ENCODE measurements around the gene AMN1.

The AMN1 gene

GRCh38 chr12:31728917-31729640 lies at the start of gene AMN1 (continued):
- no peak for TF ChIP-seq PRDM2 (tag by site-specific recombination; IDR thresholded peaks at IDR 0.05; ENCODE audit: borderline replicate concordance)
- TF ChIP-seq, protein P1, sequence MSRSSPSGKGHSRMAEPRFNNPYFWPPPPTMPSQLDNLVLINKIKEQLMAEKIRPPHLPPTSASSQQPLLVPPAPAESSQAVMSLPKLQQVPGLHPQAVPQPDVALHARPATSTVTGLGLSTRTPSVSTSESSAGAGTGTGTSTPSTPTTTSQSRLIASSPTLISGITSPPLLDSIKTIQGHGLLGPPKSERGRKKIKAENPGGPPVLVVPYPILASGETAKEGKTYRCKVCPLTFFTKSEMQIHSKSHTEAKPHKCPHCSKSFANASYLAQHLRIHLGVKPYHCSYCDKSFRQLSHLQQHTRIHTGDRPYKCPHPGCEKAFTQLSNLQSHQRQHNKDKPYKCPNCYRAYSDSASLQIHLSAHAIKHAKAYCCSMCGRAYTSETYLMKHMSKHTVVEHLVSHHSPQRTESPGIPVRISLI (tag by site-specific recombination; IDR thresholded peaks at IDR 0.05): no peak
- peak; percentile 84 for TF ChIP-seq ZBTB20 (tag by site-specific recombination; IDR thresholded peaks at IDR 0.05)
- TF ChIP-seq ZNF114 (tag by site-specific recombination; IDR thresholded peaks at IDR 0.05): no peak
- TF ChIP-seq GLI2 (tag by site-specific recombination; IDR thresholded peaks at IDR 0.05; ENCODE audit: borderline replicate concordance, low read depth): no peak
- TF ChIP-seq ZNF701 (tag by site-specific recombination; IDR thresholded peaks at IDR 0.05): no peak
- TF ChIP-seq KLF8 (tag by site-specific recombination; IDR thresholded peaks at IDR 0.05): peak; percentile 94
- TF ChIP-seq ZNF791 (tag by site-specific recombination; IDR thresholded peaks at IDR 0.05): no peak
- no peak for TF ChIP-seq BCL11B (tag by site-specific recombination; IDR thresholded peaks at IDR 0.05; ENCODE audit: low read depth)
- TF ChIP-seq ZNF311 (tag by site-specific recombination; IDR thresholded peaks at IDR 0.05; ENCODE audit: borderline replicate concordance): no peak
- TF ChIP-seq, protein P2, sequence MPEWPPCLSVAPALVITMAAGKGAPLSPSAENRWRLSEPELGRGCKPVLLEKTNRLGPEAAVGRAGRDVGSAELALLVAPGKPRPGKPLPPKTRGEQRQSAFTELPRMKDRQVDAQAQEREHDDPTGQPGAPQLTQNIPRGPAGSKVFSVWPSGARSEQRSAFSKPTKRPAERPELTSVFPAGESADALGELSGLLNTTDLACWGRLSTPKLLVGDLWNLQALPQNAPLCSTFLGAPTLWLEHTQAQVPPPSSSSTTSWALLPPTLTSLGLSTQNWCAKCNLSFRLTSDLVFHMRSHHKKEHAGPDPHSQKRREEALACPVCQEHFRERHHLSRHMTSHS (tag by site-specific recombination; IDR thresholded peaks at IDR 0.05): no peak
- TF ChIP-seq, protein P3, sequence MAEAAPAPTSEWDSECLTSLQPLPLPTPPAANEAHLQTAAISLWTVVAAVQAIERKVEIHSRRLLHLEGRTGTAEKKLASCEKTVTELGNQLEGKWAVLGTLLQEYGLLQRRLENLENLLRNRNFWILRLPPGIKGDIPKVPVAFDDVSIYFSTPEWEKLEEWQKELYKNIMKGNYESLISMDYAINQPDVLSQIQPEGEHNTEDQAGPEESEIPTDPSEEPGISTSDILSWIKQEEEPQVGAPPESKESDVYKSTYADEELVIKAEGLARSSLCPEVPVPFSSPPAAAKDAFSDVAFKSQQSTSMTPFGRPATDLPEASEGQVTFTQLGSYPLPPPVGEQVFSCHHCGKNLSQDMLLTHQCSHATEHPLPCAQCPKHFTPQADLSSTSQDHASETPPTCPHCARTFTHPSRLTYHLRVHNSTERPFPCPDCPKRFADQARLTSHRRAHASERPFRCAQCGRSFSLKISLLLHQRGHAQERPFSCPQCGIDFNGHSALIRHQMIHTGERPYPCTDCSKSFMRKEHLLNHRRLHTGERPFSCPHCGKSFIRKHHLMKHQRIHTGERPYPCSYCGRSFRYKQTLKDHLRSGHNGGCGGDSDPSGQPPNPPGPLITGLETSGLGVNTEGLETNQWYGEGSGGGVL (tag by site-specific recombination; IDR thresholded peaks at IDR 0.05): no peak
- TF ChIP-seq REPIN1 (tag by site-specific recombination; IDR thresholded peaks at IDR 0.05; ENCODE audit: low read depth): no peak
- no peak for TF ChIP-seq HOXD13 (CRISPR knock-in tag; IDR thresholded peaks at IDR 0.05; ENCODE audit: borderline replicate concordance)
- peak; percentile 67; the same call in 1 of the 2 replicates for TF ChIP-seq ZSCAN23 (tag by site-specific recombination; IDR thresholded peaks at IDR 0.05)
- peak; percentile 78 for TF ChIP-seq KLF10 (tag by site-specific recombination; IDR thresholded peaks at IDR 0.05)
- peak; percentile 61 for TF ChIP-seq ZNF335 (tag by site-specific recombination; conservative IDR thresholded peaks at IDR 0.05)
- no peak for TF ChIP-seq ZNF302 (tag by site-specific recombination; IDR thresholded peaks at IDR 0.05; ENCODE audit: low read depth)
- no peak for TF ChIP-seq ZNF549 (tag by site-specific recombination; IDR thresholded peaks at IDR 0.05)
- TF ChIP-seq ZNF366 (tag by site-specific recombination; conservative IDR thresholded peaks at IDR 0.05): no peak
- TF ChIP-seq, protein P4, sequence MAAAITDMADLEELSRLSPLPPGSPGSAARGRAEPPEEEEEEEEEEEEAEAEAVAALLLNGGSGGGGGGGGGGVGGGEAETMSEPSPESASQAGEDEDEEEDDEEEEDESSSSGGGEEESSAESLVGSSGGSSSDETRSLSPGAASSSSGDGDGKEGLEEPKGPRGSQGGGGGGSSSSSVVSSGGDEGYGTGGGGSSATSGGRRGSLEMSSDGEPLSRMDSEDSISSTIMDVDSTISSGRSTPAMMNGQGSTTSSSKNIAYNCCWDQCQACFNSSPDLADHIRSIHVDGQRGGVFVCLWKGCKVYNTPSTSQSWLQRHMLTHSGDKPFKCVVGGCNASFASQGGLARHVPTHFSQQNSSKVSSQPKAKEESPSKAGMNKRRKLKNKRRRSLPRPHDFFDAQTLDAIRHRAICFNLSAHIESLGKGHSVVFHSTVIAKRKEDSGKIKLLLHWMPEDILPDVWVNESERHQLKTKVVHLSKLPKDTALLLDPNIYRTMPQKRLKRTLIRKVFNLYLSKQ (tag by site-specific recombination; IDR thresholded peaks at IDR 0.05; ENCODE audit: borderline replicate concordance): no peak
- peak; percentile 99 for TF ChIP-seq ZSCAN16 (tag by site-specific recombination; IDR thresholded peaks at IDR 0.05)
- no peak for TF ChIP-seq ZNF146 (tag by site-specific recombination; IDR thresholded peaks at IDR 0.05)
- TF ChIP-seq ZNF837 (tag by site-specific recombination; IDR thresholded peaks at IDR 0.05): no peak
- TF ChIP-seq GFI1B (tag by site-specific recombination; IDR thresholded peaks at IDR 0.05): no peak
- TF ChIP-seq ZNF768 (tag by site-specific recombination; IDR thresholded peaks at IDR 0.05): no peak
- TF ChIP-seq ZNF548 (tag by site-specific recombination; IDR thresholded peaks at IDR 0.05): no peak
- TF ChIP-seq ZNF433 (tag by site-specific recombination; IDR thresholded peaks at IDR 0.05; ENCODE audit: low read depth): no peak
- TF ChIP-seq ZNF677 (tag by site-specific recombination; IDR thresholded peaks at IDR 0.05): no peak
